DND-41 (cell line): ENCODE data around the gene TMPRSS11B.

Source experiments
- ATAC-seq: fragments of 200-7000 bp; cut with Tn5 transposase; 3 replicates; pipeline ENCODE4 v1.9.1; 2021; ENCODE audit warnings: low read depth; ENCODE audit not compliant: insufficient read depth
- DNase-seq: peaks from one replicate; pipeline ENCODE4 v3.0.0-alpha.2; 2020
- H2AFZ ChIP-seq: 2 replicates; pipeline ENCODE4 v1.6.0; 2012; ENCODE audit warnings: low read depth, low read length
- H3K27ac ChIP-seq: 2 replicates; pipeline ENCODE4 v1.5.1; 2012; ENCODE audit warnings: low read length, inconsistent platforms
- H3K27me3 ChIP-seq: fragments of 200-600 bp; sonication (generic); 2 replicates; pipeline ENCODE4 v1.6.0; 2012; ENCODE audit warnings: low read length, mild to moderate bottlenecking, inconsistent platforms; ENCODE audit not compliant: insufficient read depth, poor library complexity
- H3K36me3 ChIP-seq: 2 replicates; pipeline ENCODE4 v1.5.1; 2012; ENCODE audit warnings: low read length, inconsistent platforms; ENCODE audit not compliant: insufficient read depth
- H3K4me1 ChIP-seq: 2 replicates; pipeline ENCODE4 v1.5.1; 2012; ENCODE audit warnings: mild to moderate bottlenecking, low read length; ENCODE audit not compliant: insufficient read depth
- H3K4me2 ChIP-seq: 2 replicates; pipeline ENCODE4 v1.6.0; 2012; ENCODE audit warnings: mild to moderate bottlenecking, moderate library complexity, low read length, inconsistent platforms; ENCODE audit not compliant: insufficient read depth
- H3K4me3 ChIP-seq, 2 experiments: fragments of 200-600 bp in 1 of 2; shearing (Covaris generic) in 1 of 2; 2 replicates each; pipeline ENCODE4 v1.5.1; 2012 to 2016; ENCODE audit warnings: inconsistent platforms in 2 of 2, low read length in 2 of 2, mild to moderate bottlenecking in 2 of 2, low read depth in 1 of 2, moderate library complexity in 1 of 2
- H3K79me2 ChIP-seq: 2 replicates; pipeline ENCODE4 v1.6.0; 2012; ENCODE audit warnings: low read length, inconsistent platforms; ENCODE audit not compliant: insufficient read depth
- H3K9ac ChIP-seq: 2 replicates; pipeline ENCODE4 v1.6.0; 2012; ENCODE audit warnings: low read depth, mild to moderate bottlenecking, inconsistent platforms, low read length, moderate library complexity
- H3K9me3 ChIP-seq: 2 replicates; pipeline ENCODE4 v1.5.1; 2012; ENCODE audit warnings: low read length, moderate library complexity, mild to moderate bottlenecking, inconsistent platforms; ENCODE audit not compliant: insufficient read depth, severe bottlenecking
- H4K20me1 ChIP-seq: 2 replicates; pipeline ENCODE4 v1.6.0; 2012; ENCODE audit warnings: low read length; ENCODE audit not compliant: insufficient read depth
- EZH2 ChIP-seq: IDR thresholded peaks from 3 replicates; pipeline ENCODE4 v1.6.1; 2012; ENCODE audit warnings: borderline replicate concordance, low read depth, mild to moderate bottlenecking, moderate library complexity, low read length, inconsistent platforms; ENCODE audit not compliant: severe bottlenecking
- TF ChIP-seq, protein P1 (sequence below): IDR thresholded peaks from 2 replicates; pipeline ENCODE4 v1.5.1; 2012; ENCODE audit warnings: borderline replicate concordance, low read length, moderate library complexity, mild to moderate bottlenecking; ENCODE audit not compliant: poor library complexity, severe bottlenecking; ENCODE audit errors: extremely low read depth

The TMPRSS11B gene

DNA sequence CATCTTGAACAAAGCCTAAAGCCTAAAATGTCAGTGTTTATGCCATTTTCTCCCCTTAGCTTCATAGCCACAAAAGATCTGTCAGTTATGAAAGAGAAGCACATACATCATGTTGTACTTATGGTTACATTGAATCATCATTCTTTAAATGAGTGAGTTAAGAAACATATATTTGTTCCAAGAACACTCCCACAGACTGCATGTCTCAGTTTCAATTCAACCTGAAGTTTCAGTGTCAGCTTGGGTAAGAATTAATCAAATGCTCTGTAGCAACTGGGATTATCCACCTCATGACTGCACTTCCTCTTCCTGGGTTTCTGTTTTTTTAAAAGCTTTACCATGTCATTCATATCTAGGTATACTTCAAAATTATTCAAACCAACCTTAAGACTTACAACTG is 3.9 kb upstream of the TMPRSS11B start:
- no peaks in the 10 kb centered on the region for H4K20me1 ChIP-seq
- no peak overlapping the region for H3K4me2 ChIP-seq
- no peak for ATAC-seq
- no peaks in the 10 kb centered on the region for H3K9me3 ChIP-seq
- TF ChIP-seq, protein P1, sequence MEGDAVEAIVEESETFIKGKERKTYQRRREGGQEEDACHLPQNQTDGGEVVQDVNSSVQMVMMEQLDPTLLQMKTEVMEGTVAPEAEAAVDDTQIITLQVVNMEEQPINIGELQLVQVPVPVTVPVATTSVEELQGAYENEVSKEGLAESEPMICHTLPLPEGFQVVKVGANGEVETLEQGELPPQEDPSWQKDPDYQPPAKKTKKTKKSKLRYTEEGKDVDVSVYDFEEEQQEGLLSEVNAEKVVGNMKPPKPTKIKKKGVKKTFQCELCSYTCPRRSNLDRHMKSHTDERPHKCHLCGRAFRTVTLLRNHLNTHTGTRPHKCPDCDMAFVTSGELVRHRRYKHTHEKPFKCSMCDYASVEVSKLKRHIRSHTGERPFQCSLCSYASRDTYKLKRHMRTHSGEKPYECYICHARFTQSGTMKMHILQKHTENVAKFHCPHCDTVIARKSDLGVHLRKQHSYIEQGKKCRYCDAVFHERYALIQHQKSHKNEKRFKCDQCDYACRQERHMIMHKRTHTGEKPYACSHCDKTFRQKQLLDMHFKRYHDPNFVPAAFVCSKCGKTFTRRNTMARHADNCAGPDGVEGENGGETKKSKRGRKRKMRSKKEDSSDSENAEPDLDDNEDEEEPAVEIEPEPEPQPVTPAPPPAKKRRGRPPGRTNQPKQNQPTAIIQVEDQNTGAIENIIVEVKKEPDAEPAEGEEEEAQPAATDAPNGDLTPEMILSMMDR, result no peak
- no peak for TF ChIP-seq EZH2
- no peak overlapping the region for H2AFZ ChIP-seq
- no peaks in the 10 kb centered on the region for H3K27me3 ChIP-seq
- no peak overlapping the region for H3K9ac ChIP-seq
- no peak for DNase-seq
- H3K27ac ChIP-seq, result no peak overlapping the region
- no peaks in the 10 kb centered on the region for H3K79me2 ChIP-seq
- H3K4me3 ChIP-seq, result no peak overlapping the region
- H3K4me1 ChIP-seq, result no peaks in the 10 kb centered on the region
- no peaks in the 10 kb centered on the region for H3K36me3 ChIP-seq

DNA sequence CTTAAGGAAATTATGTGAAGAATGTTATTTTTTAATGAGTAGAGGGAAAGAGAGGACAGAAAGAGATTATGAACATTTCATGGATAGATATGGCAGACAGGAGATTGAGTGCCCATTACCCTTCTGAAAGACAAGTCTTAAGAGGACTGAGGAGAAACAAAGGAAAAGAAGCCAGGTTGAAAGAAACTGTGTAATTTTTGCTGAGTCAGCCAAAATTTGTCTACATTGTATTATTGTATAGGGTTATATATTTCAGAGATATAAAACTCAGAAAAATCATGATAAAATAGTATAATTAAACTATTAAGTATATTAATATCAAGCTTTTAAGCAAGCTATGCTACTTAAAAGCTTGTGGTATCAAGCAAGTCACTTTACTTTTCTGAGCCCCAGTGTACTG is 4.9 kb downstream of the TMPRSS11B start:
- DNase-seq (no peak), ATAC-seq (no peak)
- no peak overlapping the region for H3K9ac ChIP-seq

DNA sequence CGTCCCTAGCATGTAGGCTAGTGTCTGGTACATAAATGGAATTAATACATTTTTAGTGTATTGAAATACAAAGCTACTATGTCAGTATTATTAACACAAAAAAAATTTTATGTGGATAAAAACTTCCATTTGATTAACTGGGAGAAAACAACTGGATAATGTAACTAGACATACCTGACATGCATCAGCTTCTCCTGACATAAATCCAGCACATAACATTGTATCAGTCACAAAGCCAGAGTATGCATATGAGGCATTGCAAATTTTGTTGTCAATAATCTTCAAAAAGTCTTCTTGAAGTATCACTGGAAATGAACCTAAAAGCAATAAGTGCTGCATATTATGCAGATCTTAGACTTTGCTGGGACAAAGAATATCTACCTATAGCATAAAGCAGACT is 16.9 kb downstream of the TMPRSS11B start:
- Histone ChIP-seq H3K36me3 (no peaks in the 10 kb centered on the region), H4K20me1 (no peaks in the 10 kb centered on the region), H3K9me3 (no peaks in the 10 kb centered on the region), H3K9ac (no peak overlapping the region), H3K79me2 (no peaks in the 10 kb centered on the region), H2AFZ (no peak overlapping the region), H3K4me2 (no peak overlapping the region), H3K4me3 (no peak overlapping the region), H3K4me1 (no peaks in the 10 kb centered on the region), H3K27me3 (no peaks in the 10 kb centered on the region), H3K27ac (no peak overlapping the region)
- DNase-seq, result no peak
- no peak for ATAC-seq
- TF ChIP-seq EZH2, result no peak
- TF ChIP-seq, protein P1, result no peak

More for the DNA sequence above, 4.9 kb downstream of the TMPRSS11B start:
- Histone ChIP-seq H3K9me3 (no peaks in the 10 kb centered on the region), H3K4me3 (no peak overlapping the region), H3K4me2 (no peak overlapping the region), H3K27me3 (no peaks in the 10 kb centered on the region), H3K4me1 (no peaks in the 10 kb centered on the region), H2AFZ (no peak overlapping the region), H3K27ac (no peak overlapping the region), H4K20me1 (no peaks in the 10 kb centered on the region), H3K79me2 (no peaks in the 10 kb centered on the region), H3K36me3 (no peaks in the 10 kb centered on the region)
- TF ChIP-seq EZH2, result no peak
- TF ChIP-seq, protein P1, result no peak

DNA sequence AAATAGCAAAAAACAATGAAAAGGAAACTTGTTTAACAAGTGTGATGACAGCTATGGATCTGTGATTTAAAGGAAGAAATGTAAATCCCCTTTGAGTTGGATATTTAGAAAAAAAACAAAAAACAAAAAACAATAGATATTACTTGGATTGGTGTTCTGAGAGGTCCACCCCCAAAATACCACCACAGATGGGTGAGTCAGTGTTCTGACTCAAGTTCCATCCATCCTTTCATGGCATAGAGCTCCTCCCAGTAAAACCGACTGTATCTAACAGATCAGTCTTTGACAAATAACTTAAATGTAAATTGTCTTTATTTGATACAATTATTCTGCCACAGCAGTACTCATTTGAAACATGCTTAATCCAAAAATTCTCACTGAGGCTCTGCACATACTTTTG is 27.4 kb downstream of the TMPRSS11B start:
- Histone ChIP-seq H2AFZ (no peak overlapping the region), H3K79me2 (no peaks in the 10 kb centered on the region), H3K4me1 (no peaks in the 10 kb centered on the region), H3K4me3 (no peak overlapping the region), H4K20me1 (no peaks in the 10 kb centered on the region), H3K9me3 (no peaks in the 10 kb centered on the region), H3K4me2 (no peak overlapping the region), H3K36me3 (no peaks in the 10 kb centered on the region), H3K9ac (no peak overlapping the region), H3K27ac (no peak overlapping the region), H3K27me3 (no peaks in the 10 kb centered on the region)
- DNase-seq, result no peak
- TF ChIP-seq EZH2, result no peak
- TF ChIP-seq, protein P1, result no peak
- no peak for ATAC-seq
